ENCODE data around the gene SH3RF3.

GRCh38 chr2:109370399-109371035 is 241.5 kb downstream of the SH3RF3 start:
- no peak for TF ChIP-seq POLR2A (IDR thresholded peaks at IDR 0.05)
- TF ChIP-seq, protein P1, sequence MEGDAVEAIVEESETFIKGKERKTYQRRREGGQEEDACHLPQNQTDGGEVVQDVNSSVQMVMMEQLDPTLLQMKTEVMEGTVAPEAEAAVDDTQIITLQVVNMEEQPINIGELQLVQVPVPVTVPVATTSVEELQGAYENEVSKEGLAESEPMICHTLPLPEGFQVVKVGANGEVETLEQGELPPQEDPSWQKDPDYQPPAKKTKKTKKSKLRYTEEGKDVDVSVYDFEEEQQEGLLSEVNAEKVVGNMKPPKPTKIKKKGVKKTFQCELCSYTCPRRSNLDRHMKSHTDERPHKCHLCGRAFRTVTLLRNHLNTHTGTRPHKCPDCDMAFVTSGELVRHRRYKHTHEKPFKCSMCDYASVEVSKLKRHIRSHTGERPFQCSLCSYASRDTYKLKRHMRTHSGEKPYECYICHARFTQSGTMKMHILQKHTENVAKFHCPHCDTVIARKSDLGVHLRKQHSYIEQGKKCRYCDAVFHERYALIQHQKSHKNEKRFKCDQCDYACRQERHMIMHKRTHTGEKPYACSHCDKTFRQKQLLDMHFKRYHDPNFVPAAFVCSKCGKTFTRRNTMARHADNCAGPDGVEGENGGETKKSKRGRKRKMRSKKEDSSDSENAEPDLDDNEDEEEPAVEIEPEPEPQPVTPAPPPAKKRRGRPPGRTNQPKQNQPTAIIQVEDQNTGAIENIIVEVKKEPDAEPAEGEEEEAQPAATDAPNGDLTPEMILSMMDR (IDR thresholded peaks at IDR 0.05) = no peak
